SH-SY5Y (cell line): ENCODE data around the gene PLEKHH3.

Experiments
- GATA2 ChIP-seq: IDR thresholded peaks from 2 replicates; pipeline ENCODE4 v1.6.1; 2011; ENCODE audit warnings: mild to moderate bottlenecking, low read depth, low read length
- GATA3 ChIP-seq: IDR thresholded peaks from 2 replicates; pipeline ENCODE4 v1.6.1; 2011; ENCODE audit warnings: low read depth, mild to moderate bottlenecking, low read length, moderate library complexity

The PLEKHH3 gene

DNA sequence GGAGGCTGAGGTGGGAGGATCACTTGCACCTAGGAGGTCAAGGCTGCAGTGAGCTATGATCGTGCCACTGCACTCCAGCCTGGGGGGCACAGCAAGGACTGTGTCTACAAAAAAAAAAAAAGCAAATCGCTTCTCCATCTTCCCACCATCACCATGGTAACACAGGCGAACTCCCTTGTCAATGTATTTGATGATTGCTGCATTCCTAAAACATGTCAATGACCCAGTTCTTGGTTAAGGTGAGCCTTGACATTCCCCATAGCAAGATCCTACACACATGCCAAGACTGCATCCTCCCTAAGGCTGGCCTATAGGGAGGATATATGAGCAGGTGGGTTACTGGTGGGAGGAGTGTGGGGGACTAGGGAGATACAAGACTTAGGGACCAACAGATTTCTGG, 17.7 kb upstream of the PLEKHH3 start:
- TF ChIP-seq GATA3 (no peak), GATA2 (no peak)

DNA sequence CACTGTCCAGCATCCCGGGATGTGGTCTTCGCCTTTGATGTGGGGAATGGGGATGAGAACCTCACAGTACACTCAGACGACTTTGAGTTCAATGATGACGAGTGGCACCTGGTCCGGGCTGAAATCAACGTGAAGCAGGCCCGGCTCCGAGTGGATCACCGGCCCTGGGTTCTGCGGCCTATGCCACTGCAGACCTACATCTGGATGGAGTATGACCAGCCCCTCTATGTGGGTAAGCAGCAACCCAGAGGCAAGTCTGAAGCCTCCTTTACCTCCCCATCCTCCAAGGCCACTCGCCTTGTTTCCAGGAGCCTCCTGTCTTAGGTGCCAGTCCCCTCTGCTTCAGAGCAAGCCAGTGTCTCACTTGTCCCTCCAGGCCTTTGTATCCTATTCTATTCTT, 15.7 kb upstream of the PLEKHH3 start:
- TF ChIP-seq GATA3 (no peak), GATA2 (no peak)

- TF ChIP-seq GATA2 (no peak), GATA3 (no peak)
These were observed 14.3 kb upstream of the PLEKHH3 start for GRCh38 chr17:42691021-42691545.

- TF ChIP-seq GATA3 (no peak), GATA2 (no peak)
These were observed 13.8 kb upstream of the PLEKHH3 start for GRCh38 chr17:42690596-42690995.

- TF ChIP-seq GATA2 (no peak), GATA3 (no peak)
These were observed 11.0 kb upstream of the PLEKHH3 start for GRCh38 chr17:42687707-42688320.

DNA sequence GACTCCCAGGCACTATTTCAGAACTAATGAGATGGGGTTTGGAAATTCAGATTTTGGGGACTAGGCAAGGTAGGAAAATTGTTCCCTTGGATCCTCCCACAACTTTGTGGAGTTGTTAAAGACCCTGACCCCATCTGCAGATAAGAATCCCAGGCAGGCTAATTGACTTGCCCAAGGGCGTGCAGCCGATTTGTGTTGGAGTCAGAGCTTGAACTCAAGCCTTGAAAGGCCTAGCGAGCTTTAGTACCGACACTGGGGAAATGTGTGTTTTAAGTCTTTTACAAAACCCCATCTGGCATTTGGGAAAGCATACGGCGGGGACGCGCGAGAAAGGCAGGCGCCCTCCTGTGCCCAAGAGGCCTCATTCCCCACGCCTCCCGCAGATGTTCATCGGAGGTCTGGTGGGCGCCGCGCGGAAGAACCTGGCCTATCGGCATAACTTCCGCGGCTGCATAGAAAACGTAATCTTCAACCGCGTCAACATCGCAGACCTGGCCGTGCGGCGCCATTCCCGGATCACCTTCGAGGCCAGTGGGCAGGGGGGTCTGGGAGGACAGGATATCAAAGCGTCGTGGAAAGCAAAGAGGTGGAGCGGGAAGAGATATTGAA, 9.8 kb upstream of the PLEKHH3 start:
- no peak for TF ChIP-seq GATA3
- TF ChIP-seq GATA2 = no peak

DNA sequence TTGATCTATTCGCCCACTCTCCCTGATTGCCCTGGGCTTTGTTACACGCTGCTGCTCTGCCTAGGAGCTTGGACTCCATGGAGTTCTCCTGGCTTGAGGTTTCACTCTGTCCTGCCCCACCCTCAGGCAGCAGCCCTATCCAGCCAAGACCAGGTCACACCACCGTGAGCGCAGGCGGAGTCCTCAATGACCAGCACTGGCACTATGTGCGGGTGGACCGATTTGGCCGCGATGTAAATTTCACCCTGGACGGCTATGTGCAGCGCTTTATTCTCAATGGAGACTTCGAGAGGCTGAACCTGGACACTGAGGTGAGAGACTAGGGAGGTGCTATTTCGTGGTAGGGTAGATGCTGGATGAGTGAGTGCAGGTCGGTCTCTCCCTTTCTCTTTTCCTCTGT, 9.0 kb upstream of the PLEKHH3 start:
- no peak for TF ChIP-seq GATA3
- no peak for TF ChIP-seq GATA2

- TF ChIP-seq GATA3 (no peak), GATA2 (no peak)
These were observed 8.2 kb upstream of the PLEKHH3 start for GRCh38 chr17:42684929-42685556.

GRCh38 chr17:42683407-42684034, 6.7 kb upstream of the PLEKHH3 start:
- no peak for TF ChIP-seq GATA3
- TF ChIP-seq GATA2 = no peak

DNA sequence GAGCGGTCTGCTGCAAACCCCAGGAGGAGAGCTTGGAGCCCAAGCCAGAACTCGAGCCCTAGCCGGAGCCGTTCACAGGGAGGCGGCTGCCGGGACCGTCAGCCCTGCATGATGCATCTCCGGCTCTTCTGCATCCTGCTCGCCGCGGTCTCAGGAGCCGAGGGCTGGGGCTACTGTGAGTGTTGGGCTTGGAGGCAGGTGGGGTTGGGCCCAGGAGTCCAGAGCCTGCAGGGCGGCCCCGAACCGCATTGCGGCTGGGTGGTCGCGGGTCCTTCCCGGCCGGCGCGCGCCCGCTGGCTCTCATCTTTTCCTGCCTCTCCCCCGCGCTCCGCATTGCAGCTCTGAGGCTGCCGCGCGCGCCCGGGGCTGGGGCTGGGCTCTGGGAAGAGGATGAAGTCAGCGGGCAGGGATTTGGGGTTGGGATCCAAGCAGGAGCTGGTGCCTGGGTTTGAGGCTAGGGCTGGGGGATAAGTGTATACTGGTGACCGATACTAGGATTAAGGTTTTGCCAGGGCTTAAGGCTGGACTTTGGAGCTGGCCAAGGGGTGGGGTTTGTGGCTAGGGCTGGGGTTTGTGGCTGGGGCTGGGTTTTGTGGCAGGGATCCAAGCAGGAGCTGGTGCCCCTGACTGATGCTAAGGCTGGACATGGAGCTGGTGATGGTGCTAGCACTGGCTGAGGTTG, 6.1 kb upstream of the PLEKHH3 start:
- TF ChIP-seq GATA2 (no peak), GATA3 (no peak)

- TF ChIP-seq GATA3 = no peak
- TF ChIP-seq GATA2 = no peak
These were observed 5.4 kb upstream of the PLEKHH3 start, which contains the start of gene CNTNAP1 for GRCh38 chr17:42681976-42682721. Gene CNTNAP1 (plus strand): TSS chr17:42682531. CDS start chr17:42682830, 299 bp downstream.

- TF ChIP-seq GATA3 = no peak
- TF ChIP-seq GATA2 = no peak
These were observed 3.6 kb upstream of the PLEKHH3 start for GRCh38 chr17:42680331-42680808.

GRCh38 chr17:42679492-42680330, 2.9 kb upstream of the PLEKHH3 start:
- TF ChIP-seq GATA2 (no peak), GATA3 (no peak)
